GM12873 (cell line): Measurements from ENCODE around the gene DCLK3.

Source experiments
- CTCF ChIP-seq: IDR thresholded peaks from 2 replicates; pipeline ENCODE4 v1.5.1; 2012; ENCODE audit warnings: low read depth, mild to moderate bottlenecking, moderate library complexity, low read length, control low read depth; ENCODE audit not compliant: insufficient read depth; ENCODE audit errors: missing control alignments

The DCLK3 gene

GRCh38 chr3:36743826-36744225 is 20.5 kb downstream of the DCLK3 start:
- no peak for TF ChIP-seq CTCF

GRCh38 chr3:36741285-36741684 is 23.1 kb downstream of the DCLK3 start:
- TF ChIP-seq CTCF: no peak

GRCh38 chr3:36740787-36741186 is 23.6 kb downstream of the DCLK3 start:
- TF ChIP-seq CTCF: no peak

GRCh38 chr3:36738702-36739101 is 25.7 kb downstream of the DCLK3 start:
- TF ChIP-seq CTCF: no peak

GRCh38 chr3:36736301-36736700 is 28.1 kb downstream of the DCLK3 start:
- TF ChIP-seq CTCF: no peak

GRCh38 chr3:36734742-36735141 is 29.6 kb downstream of the DCLK3 start:
- no peak for TF ChIP-seq CTCF

GRCh38 chr3:36733723-36734122 is 30.6 kb downstream of the DCLK3 start:
- no peak for TF ChIP-seq CTCF
